Thyroid gland (tissue), 4 donors: Measurements from ENCODE around the gene ARRDC2.

Source experiments
- CTCF ChIP-seq, 6 experiments: fragments of 200-600 bp in 3 of 6; fragments of 450-650 bp in 3 of 6; sonication (generic) in 3 of 6; IDR thresholded peaks; one replicate each; pipeline ENCODE4 v1.5.1; 2016 to 2019; ENCODE audit warnings: antibody characterized with exemption in 6 of 6, mild to moderate bottlenecking in 2 of 6, inconsistent platforms in 1 of 6, moderate library complexity in 1 of 6
- POLR2A ChIP-seq, 2 donors: fragments of 450-650 bp; IDR thresholded peaks; one replicate each; pipeline ENCODE4 v1.6.1; 2017; ENCODE audit warnings: antibody characterized with exemption in 2 of 2, mild to moderate bottlenecking in 2 of 2, moderate library complexity in 1 of 2

DNA sequence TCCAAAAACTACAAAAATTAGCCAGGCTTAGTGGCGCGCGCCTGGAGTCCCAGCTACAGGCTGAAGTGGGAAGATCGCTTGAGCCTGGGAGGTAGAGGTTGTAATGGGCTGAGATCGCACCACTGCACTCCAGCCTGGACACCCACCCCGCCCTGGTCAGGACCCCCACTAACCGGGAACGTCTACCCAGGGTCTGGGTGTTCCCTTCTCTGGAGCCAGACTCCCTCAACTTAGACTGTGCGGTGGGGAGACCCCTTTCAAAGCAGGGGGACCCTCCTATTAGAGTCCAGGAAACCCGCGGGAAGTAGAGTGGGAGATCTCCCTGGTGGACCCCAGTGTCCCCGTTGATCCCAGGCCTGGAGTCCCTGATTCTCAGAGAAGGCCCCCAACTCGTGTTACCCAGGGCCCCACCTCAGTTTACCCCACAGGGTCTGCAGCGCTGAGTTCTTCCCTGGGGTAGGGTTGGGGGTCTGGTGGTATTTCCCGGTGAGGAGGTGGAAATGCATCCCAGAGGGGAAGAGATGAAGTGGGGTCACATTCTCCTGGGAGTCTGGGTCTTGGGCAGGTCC lies 6.1 kb upstream of the ARRDC2 start:
- TF ChIP-seq CTCF (IDR thresholded peaks at IDR 0.05) = no peak
- no peak for TF ChIP-seq POLR2A (IDR thresholded peaks at IDR 0.05)
